Measurements from ENCODE around the gene RREB1.

RREB1 gene

GRCh38 chr6:7163661-7164071, 55.9 kb downstream of the RREB1 start:
- DNase-seq (ENCODE audit: low spot score): no peak

DNA sequence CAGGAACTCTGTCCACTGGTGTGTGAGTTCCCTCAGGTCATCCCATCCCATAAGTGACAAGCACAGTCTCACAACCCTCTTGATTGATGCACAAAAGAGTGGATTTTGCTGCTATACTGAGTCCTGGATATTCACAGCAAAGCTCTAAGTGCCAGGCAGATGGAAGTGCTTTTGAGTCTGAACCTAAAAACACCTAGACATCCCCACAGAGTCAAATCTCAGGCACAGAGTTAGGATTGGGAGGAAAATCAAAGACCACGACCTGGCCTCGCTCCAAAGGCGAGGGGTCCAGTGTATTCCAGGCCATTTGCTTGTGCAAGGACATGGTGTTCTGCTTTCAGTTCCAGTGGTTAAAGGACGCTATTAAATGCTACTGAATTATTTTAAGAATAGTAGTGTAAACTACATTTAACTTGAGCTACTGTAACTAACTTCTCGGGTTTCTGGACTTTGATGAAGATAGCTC, 56.8 kb downstream of the RREB1 start:
- DNase-seq (ENCODE audit: low spot score): no peak

DNA sequence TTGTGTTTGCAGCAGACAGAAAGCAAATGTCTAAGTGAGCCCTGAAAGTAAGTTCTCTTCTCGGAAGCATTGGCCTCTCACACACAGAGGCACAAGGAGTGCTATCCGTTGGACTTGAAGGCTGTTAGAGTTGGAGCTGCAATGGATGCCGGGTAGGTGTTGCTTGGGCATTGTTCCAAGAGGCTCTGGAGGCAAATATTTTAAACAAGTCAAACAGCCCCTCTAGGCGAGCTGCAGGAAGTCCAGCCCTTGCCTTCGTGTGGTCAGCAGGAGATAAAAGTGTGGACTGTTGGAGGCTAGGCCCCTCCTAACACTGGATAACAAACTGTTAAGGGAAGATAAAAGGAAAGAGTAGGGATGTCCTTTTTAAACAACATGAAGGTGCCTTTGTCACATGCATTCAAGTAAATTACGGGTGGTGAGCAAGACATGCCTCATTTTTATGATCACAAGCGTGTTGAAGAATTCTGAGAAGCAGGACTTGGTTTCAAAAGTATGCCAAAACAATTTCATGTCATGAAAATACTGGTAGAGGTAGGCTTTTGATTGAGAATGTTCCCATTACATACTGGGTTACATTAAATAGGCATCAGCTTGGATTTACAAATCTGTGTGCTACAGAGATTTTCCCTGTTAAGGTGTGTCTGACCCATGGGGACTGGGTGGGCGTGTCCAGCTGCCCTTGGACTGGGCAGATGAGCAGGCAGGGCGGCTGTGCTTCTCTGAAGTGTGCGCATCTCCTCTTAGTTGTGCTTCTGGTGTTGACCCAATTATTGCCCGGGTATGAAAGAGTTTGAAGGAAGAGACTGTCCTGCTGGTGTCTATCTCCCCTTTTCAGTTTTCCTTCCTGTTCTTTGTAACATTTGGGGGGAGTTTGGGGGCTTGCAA, 57.5 kb downstream of the RREB1 start:
- DNase-seq (ENCODE audit: low spot score): no peak

DNA sequence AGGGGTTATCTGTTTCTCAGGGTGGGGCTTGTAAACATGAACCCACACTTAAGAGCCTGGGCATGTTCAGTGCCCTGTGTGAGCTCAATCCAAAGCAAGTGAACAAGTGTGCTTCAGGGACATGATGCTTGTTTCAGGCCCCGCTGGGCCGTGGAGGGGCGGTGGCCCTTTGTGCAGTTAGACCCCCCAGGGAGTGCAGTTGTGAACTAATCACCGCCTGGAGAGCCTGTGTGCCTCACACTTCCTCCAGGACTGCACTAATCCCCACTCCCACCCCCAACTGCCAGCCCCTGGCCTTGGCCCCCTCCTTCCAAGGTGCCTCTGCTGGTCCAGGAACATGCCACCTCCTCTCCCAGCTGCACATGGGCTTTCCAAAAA, 58.1 kb downstream of the RREB1 start:
- DNase-seq (ENCODE audit: low spot score): no peak

GRCh38 chr6:7166410-7167293, 58.9 kb downstream of the RREB1 start:
- no peak for DNase-seq (ENCODE audit: low spot score)

GRCh38 chr6:7169296-7169721, 61.5 kb downstream of the RREB1 start:
- DNase-seq (ENCODE audit: low spot score): no peak

DNA sequence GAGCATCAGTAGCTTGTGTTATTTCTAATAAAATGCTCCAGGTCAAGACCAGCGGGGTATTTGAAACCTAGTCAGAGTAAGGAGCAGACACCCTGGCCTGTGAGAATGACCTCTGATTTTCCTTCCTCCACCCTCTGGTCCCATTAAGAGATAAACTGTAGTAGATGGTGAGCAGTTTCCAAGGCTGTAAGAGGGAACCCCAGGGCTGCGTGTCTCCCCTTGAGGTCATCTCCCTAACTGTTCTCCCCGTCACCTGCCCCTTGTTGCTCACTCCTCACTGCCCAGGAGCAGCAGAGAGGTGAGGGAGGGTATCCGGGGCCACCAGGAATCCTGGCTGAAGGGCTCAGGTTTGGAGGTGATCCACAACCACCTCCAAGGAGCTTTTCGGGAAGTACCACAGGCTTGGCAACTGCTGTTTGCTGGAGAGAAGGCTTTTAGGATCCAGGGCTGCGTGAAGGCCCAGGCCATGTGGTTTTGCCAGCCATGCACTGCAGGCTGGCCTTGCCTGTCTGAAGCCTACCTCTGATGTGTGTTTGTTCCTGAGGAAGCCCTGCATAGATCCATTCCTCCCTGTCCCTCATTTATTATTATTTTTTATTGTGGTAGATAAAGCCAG, 62.5 kb downstream of the RREB1 start:
- no peak for DNase-seq (ENCODE audit: low spot score)

GRCh38 chr6:7171119-7171518, 63.4 kb downstream of the RREB1 start:
- DNase-seq (ENCODE audit: low spot score): no peak

- no peak for DNase-seq (ENCODE audit: low spot score)
Measured at GRCh38 chr6:7171733-7172132, 64.0 kb downstream of the RREB1 start.

DNA sequence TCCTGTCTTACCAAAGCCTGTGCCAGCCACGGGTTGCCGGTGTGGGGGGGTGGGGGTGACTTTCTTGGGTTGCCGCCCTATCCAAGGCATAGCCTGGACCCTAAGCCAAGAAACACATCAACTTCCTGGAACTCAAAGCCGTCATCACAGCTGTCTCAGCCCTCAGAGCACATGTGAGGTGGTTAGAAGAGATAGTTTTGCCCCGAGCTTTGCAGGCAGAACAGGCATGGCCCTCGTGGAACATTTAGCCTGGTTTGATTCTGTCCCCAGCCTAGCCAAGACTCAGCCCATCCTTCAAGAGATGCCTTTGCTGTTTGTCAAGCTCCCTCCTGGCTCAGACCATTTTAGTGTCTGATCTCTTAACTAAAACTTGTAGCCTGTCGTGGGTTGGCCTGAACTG, 64.9 kb downstream of the RREB1 start:
- DNase-seq (ENCODE audit: low spot score): no peak

GRCh38 chr6:7173843-7174503, 66.2 kb downstream of the RREB1 start:
- DNase-seq (ENCODE audit: low spot score): no peak

DNA sequence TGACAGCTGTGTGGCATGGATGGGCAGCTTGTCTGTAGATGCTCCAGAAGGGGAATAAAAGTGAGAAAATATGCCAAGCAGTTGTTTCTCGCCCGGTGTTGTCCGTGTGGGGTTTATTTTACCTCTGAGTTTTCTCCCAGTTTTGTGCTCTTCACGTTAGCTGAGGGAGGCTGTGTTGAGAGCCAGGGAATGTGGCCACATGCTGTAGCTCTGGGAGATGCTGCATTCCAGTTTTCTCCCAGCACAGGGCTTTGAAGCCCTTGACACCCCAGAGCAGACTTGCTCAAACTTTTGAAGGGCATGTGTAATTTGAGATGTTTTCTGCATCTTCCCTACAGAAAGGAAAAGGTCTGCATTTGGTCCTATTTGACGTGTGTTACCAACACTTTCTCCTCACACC, 67.7 kb downstream of the RREB1 start:
- no peak for DNase-seq (ENCODE audit: low spot score)

- DNase-seq (ENCODE audit: low spot score): no peak
Measured at GRCh38 chr6:7176208-7176607, 68.4 kb downstream of the RREB1 start.

- no peak for DNase-seq (ENCODE audit: low spot score)
Measured at GRCh38 chr6:7178280-7178679, 70.5 kb downstream of the RREB1 start.

DNA sequence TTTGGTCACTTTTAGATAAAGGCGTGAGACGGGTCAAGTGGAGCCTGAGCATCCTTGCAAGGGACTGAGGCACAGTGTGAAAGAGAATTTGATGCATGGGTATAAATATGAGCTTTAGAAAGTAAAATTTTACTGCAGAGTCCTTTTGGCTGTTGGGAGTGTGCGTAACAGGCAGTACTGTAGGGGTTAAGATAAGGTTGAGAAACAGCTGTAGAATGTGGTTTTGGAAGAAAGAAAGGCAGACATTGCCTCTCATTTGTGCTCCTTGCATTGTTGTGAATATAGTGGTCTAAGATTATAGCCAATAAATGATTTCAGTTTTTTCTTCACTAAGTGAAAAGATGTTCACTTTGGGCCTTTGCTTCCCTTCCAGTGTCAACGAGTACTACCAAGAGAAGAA, 73.0 kb downstream of the RREB1 start:
- no peak for DNase-seq (ENCODE audit: low spot score)

DNA sequence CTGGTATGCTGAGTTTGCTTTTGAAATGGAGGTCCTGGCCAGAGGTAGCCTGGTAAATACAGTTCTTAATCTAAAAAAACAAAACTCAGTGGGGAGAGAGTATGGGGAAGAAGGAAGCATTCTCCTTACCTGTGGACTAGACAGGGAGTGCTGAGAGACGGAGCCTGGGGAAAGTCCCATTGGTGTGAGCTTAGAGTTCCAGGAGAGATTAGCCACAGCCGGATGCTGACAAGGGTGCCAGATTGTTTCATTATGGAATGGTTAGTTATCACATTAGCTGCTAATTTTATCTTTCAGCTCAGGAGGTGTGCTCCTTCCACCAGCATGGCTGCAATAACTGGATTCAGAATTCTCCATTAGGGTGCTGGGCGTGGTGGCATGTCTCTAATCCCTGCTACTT, 75.9 kb downstream of the RREB1 start:
- no peak for DNase-seq (ENCODE audit: low spot score)

GRCh38 chr6:7184502-7184901, 76.7 kb downstream of the RREB1 start:
- DNase-seq (ENCODE audit: low spot score): no peak

DNA sequence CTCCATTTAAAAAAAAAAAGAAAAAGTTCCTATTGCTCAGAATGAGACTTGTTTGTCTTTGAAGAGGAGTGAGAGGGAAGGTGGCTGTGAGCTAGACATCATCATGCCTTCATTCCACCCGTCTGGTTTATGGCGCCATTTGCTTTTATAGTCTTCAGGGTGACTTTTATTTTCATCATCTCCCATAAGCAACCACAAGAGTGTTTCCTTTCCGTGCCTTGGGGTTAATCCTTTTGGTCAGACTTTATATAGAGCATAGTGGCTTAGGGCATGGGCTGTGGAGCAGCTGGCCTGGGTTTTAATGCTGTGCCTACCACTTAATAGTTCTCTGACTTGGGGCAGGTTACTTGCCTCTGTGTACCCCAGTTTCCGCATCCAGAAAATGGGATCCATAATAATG, 77.8 kb downstream of the RREB1 start:
- no peak for DNase-seq (ENCODE audit: low spot score)

GRCh38 chr6:7188492-7188891, 80.7 kb downstream of the RREB1 start:
- no peak for DNase-seq (ENCODE audit: low spot score)

GRCh38 chr6:7189101-7189758, 81.5 kb downstream of the RREB1 start:
- no peak for DNase-seq (ENCODE audit: low spot score)

GRCh38 chr6:7190791-7191190, 83.0 kb downstream of the RREB1 start:
- no peak for DNase-seq (ENCODE audit: low spot score)

Data from cerebellar cortex (tissue), 1 donor.